ENCODE results near the gene WDR4. TPM values are rescaled to one million over a fixed set of nuclear protein-coding genes. Genes with fewer than 3 reads are reported as not detected.
"Not testable (repeated sequence)": the region's sequence is repeated elsewhere in the genome, so short reads cannot be mapped to it uniquely, and the experiment has no call there.

The WDR4 gene
- total RNA-seq, 6 donors from 2014 or later = 10.2 to 49.2 (median 18.6) TPM

DNA sequence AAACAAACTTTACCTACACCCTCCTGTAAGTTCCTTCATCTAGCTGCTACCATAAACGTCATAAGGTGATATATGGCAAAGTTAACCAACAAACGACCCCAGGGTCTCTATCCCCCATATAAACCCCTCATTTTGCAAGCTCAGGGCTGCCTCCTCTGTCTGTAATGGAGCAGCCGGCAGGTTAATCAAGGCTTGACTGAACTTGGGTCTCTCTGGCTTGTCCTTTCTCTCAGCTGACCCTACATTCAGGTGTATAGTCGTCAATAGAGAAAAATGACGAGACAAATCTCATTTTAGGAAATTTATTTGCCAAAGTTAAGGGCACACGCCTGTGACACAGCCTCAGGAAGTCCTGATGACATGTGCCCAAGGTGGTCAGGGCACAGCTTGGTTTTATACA, 67.4 kb downstream of the WDR4 start:
- H3K36me3 ChIP-seq = no peaks in the 10 kb centered on the region
- H3K4me3 ChIP-seq = no peak overlapping the region
- no peak for TF ChIP-seq CTCF (IDR thresholded peaks at IDR 0.05)
- peaks cover 0 to 4% (median under 1%) of the 10 kb centered on the region in 4 donors for H3K4me1 ChIP-seq
- WGBS, 2 donors = 73 to 81% methylated on average over 6 of the region's 6 CpGs
- no peak for DNase-seq
- H3K27ac ChIP-seq = no peak overlapping the region
- no peaks in the 10 kb centered on the region for H3K27me3 ChIP-seq
- ATAC-seq (ENCODE audit: low FRiP score in 2 of 2) = no peak
- no peaks in the 10 kb centered on the region for H3K9me3 ChIP-seq

- H3K4me3 ChIP-seq = no peak overlapping the region
Observed at GRCh38 chr21:42809577-42810475, 69.5 kb downstream of the WDR4 start.

DNA sequence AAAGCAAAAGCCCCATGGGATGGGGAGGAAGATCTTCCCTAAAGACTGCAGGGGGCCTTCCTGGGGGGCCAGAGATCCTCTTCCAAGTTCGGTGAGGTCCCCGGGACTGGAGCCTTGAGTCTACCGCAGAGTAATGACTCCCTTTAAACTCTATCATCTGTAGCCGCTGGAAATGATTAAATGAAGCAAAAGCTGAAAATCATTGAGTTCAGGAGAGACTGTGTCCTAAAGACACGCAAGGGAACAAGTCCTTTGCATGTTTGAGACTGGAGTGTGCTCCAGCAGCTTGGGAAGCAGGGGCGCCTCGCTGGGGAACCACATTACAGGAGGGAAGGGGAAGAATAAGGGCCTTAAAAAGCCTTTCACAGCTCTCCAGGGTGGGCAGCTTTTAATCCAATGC, 70.2 kb downstream of the WDR4 start:
- no peaks in the 10 kb centered on the region for H3K36me3 ChIP-seq
- DNase-seq (no peak), ATAC-seq (ENCODE audit: low FRiP score in 2 of 2) (no peak)
- H3K4me3 ChIP-seq = no peak overlapping the region
- no peak overlapping the region for H3K27ac ChIP-seq
- 89 to 92% methylated on average over 7 of the region's 7 CpGs for WGBS, 2 donors
- H3K4me1 ChIP-seq = peaks cover 0 to 8% (median 3%) of the 10 kb centered on the region in 4 donors
- no peaks in the 10 kb centered on the region for H3K27me3 ChIP-seq
- H3K9me3 ChIP-seq = no peaks in the 10 kb centered on the region
- no peak for TF ChIP-seq POLR2AphosphoS5 (IDR thresholded peaks at IDR 0.05)
- TF ChIP-seq CTCF (IDR thresholded peaks at IDR 0.05) = no peak
- no peak for TF ChIP-seq EP300 (IDR thresholded peaks at IDR 0.05)
- TF ChIP-seq POLR2A (IDR thresholded peaks at IDR 0.05) = no peak

More at GRCh38 chr21:42809577-42810475, 69.5 kb downstream of the WDR4 start:
- no peak overlapping the region for H3K27ac ChIP-seq
- no peaks in the 10 kb centered on the region for H3K9me3 ChIP-seq
- 72 to 88% methylated on average over 15 to 18 of the region's 18 CpGs for WGBS, 2 donors
- no peak for ATAC-seq (ENCODE audit: low FRiP score in 2 of 2)
- H3K4me1 ChIP-seq = peaks cover 0 to 8% (median 3%) of the 10 kb centered on the region in 4 donors
- no peaks in the 10 kb centered on the region for H3K36me3 ChIP-seq
- DNase-seq = no peak
- no peak for TF ChIP-seq POLR2A (IDR thresholded peaks at IDR 0.05)
- no peak for TF ChIP-seq POLR2AphosphoS5 (IDR thresholded peaks at IDR 0.05)
- TF ChIP-seq CTCF (IDR thresholded peaks at IDR 0.05) = no peak
- no peak for TF ChIP-seq EP300 (IDR thresholded peaks at IDR 0.05)
- H3K27me3 ChIP-seq = no peaks in the 10 kb centered on the region

- H3K36me3 ChIP-seq = no peaks in the 10 kb centered on the region
- ATAC-seq (ENCODE audit: low FRiP score in 2 of 2) = no peak
- no peaks in the 10 kb centered on the region for H3K9me3 ChIP-seq
- no peaks in the 10 kb centered on the region for H3K27me3 ChIP-seq
- TF ChIP-seq POLR2AphosphoS5 (IDR thresholded peaks at IDR 0.05) (no peak), EP300 (IDR thresholded peaks at IDR 0.05) (no peak), POLR2A (IDR thresholded peaks at IDR 0.05) (no peak), CTCF (IDR thresholded peaks at IDR 0.05) (no peak)
- DNase-seq = no peak
- WGBS, 2 donors = 71 to 82% methylated on average over 13 of the region's 13 CpGs
- H3K27ac ChIP-seq = no peak overlapping the region
- no peak overlapping the region for H3K4me3 ChIP-seq
- peaks cover 0 to 8% (median 3%) of the 10 kb centered on the region in 4 donors for H3K4me1 ChIP-seq
Observed at GRCh38 chr21:42807938-42808613, 71.3 kb downstream of the WDR4 start.

DNA sequence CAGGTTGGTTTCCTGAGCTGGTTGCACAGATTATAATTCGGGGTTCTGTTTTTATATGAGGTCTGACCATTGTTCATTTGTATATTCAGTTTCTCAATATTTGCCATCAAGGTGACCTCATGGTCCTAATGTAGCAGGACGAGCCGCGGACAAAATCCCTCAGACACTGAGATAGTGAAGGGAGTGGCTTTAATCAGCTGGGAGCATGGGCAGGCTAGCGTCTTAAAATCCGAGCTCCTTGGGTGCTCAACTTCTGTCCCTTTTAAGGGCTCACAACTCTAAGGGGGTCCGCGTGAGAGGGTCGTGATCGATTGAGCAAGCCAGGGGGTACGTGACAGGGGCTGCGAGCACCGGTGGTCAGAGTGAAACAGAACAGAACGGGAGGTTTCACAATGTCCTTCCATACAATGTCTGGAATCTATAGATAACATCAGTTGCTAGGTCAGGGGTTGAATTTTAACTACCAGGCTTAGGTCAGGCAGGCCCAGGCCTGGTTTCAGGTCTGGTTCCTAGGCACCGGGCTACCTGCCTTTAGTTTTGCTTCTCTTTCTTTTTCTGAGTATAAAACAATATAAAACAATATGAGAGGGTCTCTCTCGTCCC, 71.9 kb downstream of the WDR4 start:
- not testable (repeated sequence) for H3K27ac ChIP-seq; H3K4me3 ChIP-seq; H3K9me3 ChIP-seq; H3K27me3 ChIP-seq; H3K4me1 ChIP-seq; H3K36me3 ChIP-seq; ATAC-seq (ENCODE audit: low FRiP score in 2 of 2); DNase-seq
- 72 to 84% methylated on average over 16 of the region's 16 CpGs for WGBS, 2 donors
